Fibroblast of lung (primary cell): ENCODE results near the gene NOTCH2. TPM values are rescaled to one million over a fixed set of nuclear protein-coding genes. Genes with fewer than 3 reads are reported as not detected.

Experiments
- DNase-seq, 2 donors: peaks; one replicate each; pipeline versions ENCODE4 v3.0.0 to v3.0.0-alpha.2; 2010; ENCODE audit warnings: low read depth in 2 of 2
- H2AFZ ChIP-seq: 2 replicates; pipeline ENCODE4 v1.5.1; 2012; ENCODE audit warnings: low read length, control low read depth, inconsistent platforms
- H3K27ac ChIP-seq: 2 replicates; pipeline ENCODE4 v1.5.1; 2011; ENCODE audit warnings: low read length, control low read depth; ENCODE audit not compliant: insufficient read depth
- H3K27me3 ChIP-seq: 2 replicates; pipeline ENCODE4 v1.5.1; 2011; ENCODE audit warnings: mild to moderate bottlenecking, low read length; ENCODE audit not compliant: control insufficient read depth, insufficient read depth
- H3K36me3 ChIP-seq: 2 replicates; pipeline ENCODE4 v1.5.1; 2011; ENCODE audit warnings: low read length; ENCODE audit not compliant: control insufficient read depth, insufficient read depth
- H3K4me1 ChIP-seq: 2 replicates; pipeline ENCODE4 v1.5.1; 2011; ENCODE audit warnings: low read length; ENCODE audit not compliant: control insufficient read depth, insufficient read depth; ENCODE audit errors: extremely low read depth
- H3K4me2 ChIP-seq: 2 replicates; pipeline ENCODE4 v1.5.1; 2011; ENCODE audit warnings: low read length, control low read depth; ENCODE audit not compliant: insufficient read depth; ENCODE audit errors: extremely low read depth
- H3K4me3 ChIP-seq, 4 experiments: fragments of 200-600 bp in 1 of 4; sonication (generic) in 1 of 4; replicated peaks in 1 of 4; 2 replicates each; pipeline ENCODE4 v1.5.1; 2011 to 2016; ENCODE audit warnings: low read length in 4 of 4, low read depth in 3 of 4, mild to moderate bottlenecking in 3 of 4, control low read depth in 2 of 4, inconsistent platforms in 1 of 4, mixed read lengths in 1 of 4; ENCODE audit not compliant: insufficient read depth in 1 of 4; ENCODE audit errors: control extremely low read depth in 1 of 4
- H3K79me2 ChIP-seq: 2 replicates; pipeline ENCODE4 v1.5.1; 2012; ENCODE audit warnings: mild to moderate bottlenecking, low read length, inconsistent platforms; ENCODE audit not compliant: control insufficient read depth, insufficient read depth
- H3K9ac ChIP-seq: 2 replicates; pipeline ENCODE4 v1.5.1; 2011; ENCODE audit warnings: mild to moderate bottlenecking, low read length, control low read depth; ENCODE audit not compliant: insufficient read depth
- H3K9me3 ChIP-seq: 2 replicates; pipeline ENCODE4 v1.5.1; 2012; ENCODE audit warnings: low read depth, low read length; ENCODE audit not compliant: control insufficient read depth, insufficient read depth
- H4K20me1 ChIP-seq: 2 replicates; pipeline ENCODE4 v1.5.1; 2011; ENCODE audit warnings: low read length; ENCODE audit not compliant: control insufficient read depth, insufficient read depth; ENCODE audit errors: extremely low read depth
- EZH2 ChIP-seq: IDR thresholded peaks from 2 replicates; pipeline ENCODE4 v1.5.1; 2012; ENCODE audit warnings: low read length, control low read depth, mild to moderate bottlenecking; ENCODE audit errors: missing control alignments
- polyA plus RNA-seq, 2 donors: library from polyadenylated mRNA; depleted of rRNA in 1 of 2; stranded (reverse) in 1 of 2; unstranded in 1 of 2; fragments of >200 nt; gene quantifications; 2 replicates each; pipeline ENCODE4 v1.2.1, GENCODE V29; 2011 to 2012; ENCODE audit warnings: missing spikeins in 1 of 2
- total RNA-seq: library from RNA; depleted of rRNA; stranded (reverse); fragments of >200 nt; gene quantifications from 2 replicates; pipeline ENCODE4 v1.2.1, GENCODE V29; 2014
- TF ChIP-seq, protein P1 (sequence below), 2 donors: IDR thresholded peaks in 1 of 2; conservative IDR thresholded peaks in 1 of 2; 1 replicate in 1 of 2; 2 replicates in 1 of 2; pipeline ENCODE4 v1.5.1; 2011 to 2012; ENCODE audit warnings: low read length in 2 of 2, control low read depth in 1 of 2, inconsistent platforms in 1 of 2, low read depth in 1 of 2, mild to moderate bottlenecking in 1 of 2

NOTCH2 gene
- total and polyA plus RNA-seq, 2 donors (not counting 1 experiment from before 2014, with no cell fraction given), result 86.3 to 204 TPM

DNA sequence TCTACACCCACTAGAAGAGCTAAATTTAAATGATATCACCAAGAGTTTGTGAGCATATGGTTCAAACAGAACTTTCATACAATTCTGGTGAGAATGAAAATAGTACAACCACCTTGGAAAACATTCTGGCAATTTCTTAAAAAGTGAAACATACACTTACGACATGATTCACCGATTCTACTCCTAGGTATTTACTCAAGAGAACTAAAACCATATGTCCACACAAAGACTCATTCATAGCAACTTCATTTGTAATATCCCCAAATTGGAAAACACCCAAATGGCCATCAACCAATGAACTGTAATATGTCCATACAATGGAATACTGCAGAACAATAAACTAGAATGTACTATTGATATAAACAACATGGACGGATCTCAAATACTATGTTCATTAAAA is 122.0 kb downstream of the NOTCH2 start:
- peak; percentile 81 to 94 for DNase-seq
- Histone ChIP-seq H3K4me3 (no peak overlapping the region), H3K27ac (peak overlapping the region; percentile 61), H2AFZ (no peak overlapping the region), H3K27me3 (no peaks in the 10 kb centered on the region), H4K20me1 (no peaks in the 10 kb centered on the region), H3K9me3 (no peaks in the 10 kb centered on the region), H3K4me2 (peak overlapping the region; percentile 36), H3K36me3 (peaks cover 2% of the 10 kb centered on the region), H3K79me2 (peaks cover 2% of the 10 kb centered on the region), H3K9ac (no peak overlapping the region), H3K4me1 (peaks cover 15% of the 10 kb centered on the region)
- no peak for TF ChIP-seq EZH2
- TF ChIP-seq, protein P1, sequence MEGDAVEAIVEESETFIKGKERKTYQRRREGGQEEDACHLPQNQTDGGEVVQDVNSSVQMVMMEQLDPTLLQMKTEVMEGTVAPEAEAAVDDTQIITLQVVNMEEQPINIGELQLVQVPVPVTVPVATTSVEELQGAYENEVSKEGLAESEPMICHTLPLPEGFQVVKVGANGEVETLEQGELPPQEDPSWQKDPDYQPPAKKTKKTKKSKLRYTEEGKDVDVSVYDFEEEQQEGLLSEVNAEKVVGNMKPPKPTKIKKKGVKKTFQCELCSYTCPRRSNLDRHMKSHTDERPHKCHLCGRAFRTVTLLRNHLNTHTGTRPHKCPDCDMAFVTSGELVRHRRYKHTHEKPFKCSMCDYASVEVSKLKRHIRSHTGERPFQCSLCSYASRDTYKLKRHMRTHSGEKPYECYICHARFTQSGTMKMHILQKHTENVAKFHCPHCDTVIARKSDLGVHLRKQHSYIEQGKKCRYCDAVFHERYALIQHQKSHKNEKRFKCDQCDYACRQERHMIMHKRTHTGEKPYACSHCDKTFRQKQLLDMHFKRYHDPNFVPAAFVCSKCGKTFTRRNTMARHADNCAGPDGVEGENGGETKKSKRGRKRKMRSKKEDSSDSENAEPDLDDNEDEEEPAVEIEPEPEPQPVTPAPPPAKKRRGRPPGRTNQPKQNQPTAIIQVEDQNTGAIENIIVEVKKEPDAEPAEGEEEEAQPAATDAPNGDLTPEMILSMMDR (conservative IDR thresholded peaks at IDR 0.05 in 1 of 2, IDR thresholded peaks at IDR 0.05 in 1 of 2; ENCODE audit: low read depth in 1 of 2, low read length in 2 of 2), result no peak

DNA sequence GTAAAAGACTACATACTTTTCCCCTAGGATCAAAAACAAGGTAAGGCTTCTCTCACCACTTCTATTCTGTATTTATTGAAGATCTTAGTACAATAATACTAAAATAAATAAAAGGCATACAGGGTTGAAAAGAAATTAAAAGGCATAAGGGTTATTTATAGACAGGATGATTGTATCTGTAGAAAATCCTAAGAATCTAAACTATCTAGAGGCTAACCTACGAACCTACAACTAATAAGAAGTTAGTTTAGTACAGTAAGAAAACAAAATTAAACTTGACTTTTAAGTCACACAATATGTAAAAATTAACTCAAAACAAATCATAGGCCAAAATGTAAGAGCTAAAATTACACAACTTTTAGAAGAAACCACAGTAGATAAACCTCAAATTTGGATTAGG is 122.7 kb downstream of the NOTCH2 start:
- Histone ChIP-seq H3K4me1 (peaks cover 15% of the 10 kb centered on the region), H2AFZ (no peak overlapping the region), H3K79me2 (peaks cover 3% of the 10 kb centered on the region), H3K27ac (peak overlapping the region; percentile 61), H3K4me2 (peak overlapping the region; percentile 40), H3K36me3 (peaks cover 2% of the 10 kb centered on the region), H3K9ac (no peak overlapping the region), H3K27me3 (no peaks in the 10 kb centered on the region), H3K4me3 (peak overlapping the region in 1 of 4 experiments; percentile 2), H3K9me3 (no peaks in the 10 kb centered on the region), H4K20me1 (no peaks in the 10 kb centered on the region)
- no peak for TF ChIP-seq EZH2
- TF ChIP-seq, protein P1 (conservative IDR thresholded peaks at IDR 0.05 in 1 of 2, IDR thresholded peaks at IDR 0.05 in 1 of 2; ENCODE audit: low read depth in 1 of 2, low read length in 2 of 2), result no peak
- peak in 1 of 2 donors; percentile 45 for DNase-seq

- H3K27ac ChIP-seq, result no peak overlapping the region
- no peaks in the 10 kb centered on the region for H3K27me3 ChIP-seq
- H3K36me3 ChIP-seq, result peaks cover 2% of the 10 kb centered on the region
- no peak overlapping the region for H3K4me2 ChIP-seq
- no peak overlapping the region for H2AFZ ChIP-seq
- no peaks in the 10 kb centered on the region for H3K9me3 ChIP-seq
- no peak overlapping the region for H3K4me3 ChIP-seq
- H3K9ac ChIP-seq, result no peak overlapping the region
- peaks cover 12% of the 10 kb centered on the region for H3K4me1 ChIP-seq
- TF ChIP-seq, protein P1 (conservative IDR thresholded peaks at IDR 0.05 in 1 of 2, IDR thresholded peaks at IDR 0.05 in 1 of 2; ENCODE audit: low read depth in 1 of 2, low read length in 2 of 2), result no peak
- TF ChIP-seq EZH2, result no peak
- DNase-seq, result no peak
- peaks cover 3% of the 10 kb centered on the region for H3K79me2 ChIP-seq
- no peaks in the 10 kb centered on the region for H4K20me1 ChIP-seq
Observed at GRCh38 chr1:119943216-119943615, 126.2 kb downstream of the NOTCH2 start.
